ENCODE measurements around the gene CYP26B1.

CYP26B1 gene

GRCh38 chr2:72080286-72081145 lies 67.1 kb downstream of the CYP26B1 start:
- no peak for DNase-seq

Measured in 8988T (cell line).